ENCODE data around the gene ZCCHC7. TPM values are rescaled to one million over a fixed set of nuclear protein-coding genes. Genes with fewer than 3 reads are reported as not detected.
"Not testable (repeated sequence)": the region's sequence is repeated elsewhere in the genome, so short reads cannot be mapped to it uniquely, and the experiment has no call there.

Gene ZCCHC7
- polyA plus RNA-seq, 1 donor: 27.4 TPM

DNA sequence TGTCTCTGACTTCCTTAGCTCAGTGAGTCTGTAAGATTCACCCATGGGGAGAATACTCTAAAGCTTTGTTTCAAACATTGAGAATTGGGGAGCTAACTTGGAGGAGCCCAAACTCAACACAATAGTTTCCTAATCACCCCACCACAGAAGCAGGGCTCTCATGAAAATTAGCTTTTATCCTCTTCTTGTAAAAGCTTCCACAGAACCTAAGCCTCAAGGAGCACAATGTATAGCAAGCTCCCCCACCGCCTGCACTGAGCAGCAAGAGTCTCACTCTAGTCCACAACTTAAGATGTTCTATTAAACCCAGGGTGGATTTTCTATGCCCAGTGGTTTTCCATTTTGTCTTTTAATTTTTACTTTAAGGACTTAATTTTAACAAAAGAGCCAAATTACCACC, 253.2 kb downstream of the ZCCHC7 start:
- DNase-seq: no peak

DNA sequence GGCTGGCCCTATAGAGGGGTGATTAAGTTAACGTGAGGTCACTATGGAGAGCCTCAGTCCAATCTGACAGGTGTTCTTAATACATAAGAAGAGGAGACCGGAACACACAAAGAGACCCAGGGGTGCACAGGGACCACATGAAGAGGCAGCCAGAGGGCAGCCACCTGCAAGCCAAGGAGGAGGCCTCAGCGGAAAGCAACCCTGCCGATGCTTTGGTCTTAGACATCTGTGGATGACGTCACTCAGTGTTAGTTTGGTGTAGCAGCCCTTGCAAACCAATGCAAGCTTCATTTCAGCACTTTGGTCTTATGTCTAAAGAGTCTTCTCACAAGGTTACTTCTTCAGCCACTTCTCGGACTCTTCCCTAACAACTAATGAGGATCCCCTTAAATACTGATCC, 254.5 kb downstream of the ZCCHC7 start:
- no peak for DNase-seq

DNA sequence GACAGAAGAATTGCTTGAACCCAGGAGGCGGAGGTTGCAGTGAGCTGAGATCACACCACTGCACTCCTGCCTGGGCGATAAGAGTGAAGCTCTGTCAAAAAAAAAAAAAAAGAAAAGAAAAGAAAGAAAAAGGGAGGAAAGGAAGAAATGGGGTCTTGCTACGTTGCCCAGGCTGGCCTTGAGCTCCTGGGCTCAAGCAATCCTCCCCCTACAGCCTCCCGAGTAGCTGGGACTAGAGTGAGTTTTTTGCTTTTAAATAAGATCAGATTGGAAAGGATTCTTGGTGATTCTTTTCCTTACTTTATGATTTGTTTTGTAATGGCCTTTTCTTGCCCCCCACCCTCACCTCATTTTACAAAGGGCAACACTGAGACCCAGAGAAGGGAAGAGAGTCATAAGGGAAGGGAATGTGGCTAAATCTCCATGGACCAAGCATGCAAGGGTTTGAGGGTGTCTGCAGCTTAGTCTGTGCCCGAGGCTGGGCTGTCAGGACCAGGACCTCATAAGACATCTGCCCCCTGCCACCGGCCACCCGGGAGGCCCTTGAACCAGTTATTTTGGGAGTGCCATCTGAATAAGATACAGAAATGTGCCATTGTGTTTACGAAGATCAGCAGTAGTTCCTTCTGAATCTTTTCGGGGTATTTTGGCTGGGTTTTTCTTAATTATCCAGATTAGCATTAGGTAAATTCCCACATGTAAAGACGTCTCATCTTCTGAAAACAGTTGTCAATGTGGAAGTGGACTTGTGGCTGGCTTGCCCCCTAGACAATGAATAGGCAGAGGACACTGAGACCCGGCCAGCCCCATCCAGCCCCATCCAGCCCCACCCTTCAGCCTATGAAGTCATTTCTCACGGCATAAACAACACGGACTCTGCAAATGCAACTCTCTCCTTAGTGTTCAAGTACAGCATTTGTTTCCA, 257.6 kb downstream of the ZCCHC7 start:
- DNase-seq: no peak

DNA sequence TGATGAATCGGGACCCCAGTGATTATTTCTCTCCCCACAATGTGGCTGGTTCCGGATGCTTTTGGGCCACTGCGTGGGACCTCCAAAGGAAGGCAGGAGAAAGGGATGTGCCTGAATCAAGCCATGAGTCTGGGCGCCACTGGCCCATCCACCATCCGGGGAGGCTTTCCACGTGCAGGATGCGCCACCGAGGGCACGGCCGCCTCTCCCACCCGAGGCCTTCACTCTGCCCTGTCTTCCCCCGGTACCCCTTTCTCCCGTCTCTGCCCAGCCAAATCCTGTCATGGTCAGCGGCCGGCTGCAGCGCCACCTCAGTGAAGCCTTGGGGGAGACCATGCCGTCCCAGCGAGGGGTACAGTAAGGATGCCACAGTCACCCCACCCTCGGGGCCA, 258.2 kb downstream of the ZCCHC7 start:
- DNase-seq: no peak

DNA sequence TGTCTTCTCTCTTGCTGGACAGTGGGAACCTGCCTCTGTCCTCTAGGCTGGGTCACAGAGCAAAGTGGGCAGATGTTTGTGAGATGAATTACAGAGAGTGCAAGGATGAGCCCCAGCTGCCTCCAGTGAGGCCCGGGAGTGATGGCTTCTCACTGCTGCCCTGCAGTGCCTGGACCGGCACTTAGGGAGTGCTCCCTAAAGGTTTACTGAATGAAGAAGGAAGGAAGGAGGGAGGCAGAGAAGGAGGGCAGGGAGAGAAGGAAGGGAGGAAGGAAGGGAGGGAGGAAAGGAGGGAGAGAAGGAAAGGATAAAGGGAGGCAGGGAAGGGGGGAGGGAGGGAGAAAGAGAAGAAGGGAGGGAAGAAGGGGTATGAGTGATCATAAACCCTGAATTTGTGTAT, 259.5 kb downstream of the ZCCHC7 start:
- DNase-seq: no peak

DNA sequence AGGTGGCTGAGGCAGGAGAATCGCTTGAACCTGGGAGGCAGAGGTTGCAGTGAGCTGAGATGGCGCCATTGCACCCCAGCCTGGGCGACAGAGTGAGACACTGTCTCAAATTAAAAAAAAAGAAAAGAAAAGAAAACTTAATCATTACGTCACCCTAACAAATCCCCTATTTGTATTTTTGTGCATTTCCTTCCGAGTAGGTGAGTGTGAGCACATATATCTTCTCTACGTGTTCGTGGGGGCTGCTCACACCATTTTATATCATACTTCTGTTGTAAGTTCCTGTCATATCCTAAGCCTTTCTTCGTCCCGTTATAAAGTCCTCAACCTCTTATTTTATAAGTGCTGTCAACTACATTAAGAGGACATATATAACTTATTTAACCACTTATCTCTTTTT, 260.2 kb downstream of the ZCCHC7 start:
- no peak for DNase-seq

DNA sequence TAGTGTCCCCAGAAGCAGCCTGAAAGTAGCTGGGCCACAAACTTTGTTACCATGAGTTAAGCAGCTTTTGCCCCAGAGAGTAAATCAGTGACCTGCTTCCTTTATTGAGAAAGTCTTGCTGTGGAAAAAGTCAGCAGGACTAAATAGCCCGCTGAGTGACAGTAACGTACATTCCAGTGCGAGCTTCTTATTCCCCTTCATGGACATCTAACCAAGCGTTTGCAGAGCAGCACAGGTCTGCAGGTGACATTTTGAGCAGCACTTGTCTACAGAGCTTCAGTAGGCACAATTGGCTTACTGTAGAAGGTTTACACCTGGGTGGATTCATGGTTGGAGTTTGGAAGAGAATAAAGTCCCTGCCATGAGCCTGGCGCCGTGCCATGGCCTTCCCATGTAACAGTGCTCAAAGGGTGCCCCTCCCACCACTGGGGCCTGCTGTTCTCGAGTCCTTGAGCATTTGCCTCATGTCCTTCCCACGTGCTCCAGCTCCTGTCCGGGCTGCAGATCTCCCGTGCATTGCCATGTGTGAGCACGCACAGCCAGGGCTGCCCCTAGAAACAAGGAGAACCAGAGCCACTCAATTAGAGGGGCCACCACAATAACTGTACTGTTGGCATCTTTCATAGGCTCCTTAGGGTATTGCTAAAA, 260.8 kb downstream of the ZCCHC7 start:
- DNase-seq: no peak

DNA sequence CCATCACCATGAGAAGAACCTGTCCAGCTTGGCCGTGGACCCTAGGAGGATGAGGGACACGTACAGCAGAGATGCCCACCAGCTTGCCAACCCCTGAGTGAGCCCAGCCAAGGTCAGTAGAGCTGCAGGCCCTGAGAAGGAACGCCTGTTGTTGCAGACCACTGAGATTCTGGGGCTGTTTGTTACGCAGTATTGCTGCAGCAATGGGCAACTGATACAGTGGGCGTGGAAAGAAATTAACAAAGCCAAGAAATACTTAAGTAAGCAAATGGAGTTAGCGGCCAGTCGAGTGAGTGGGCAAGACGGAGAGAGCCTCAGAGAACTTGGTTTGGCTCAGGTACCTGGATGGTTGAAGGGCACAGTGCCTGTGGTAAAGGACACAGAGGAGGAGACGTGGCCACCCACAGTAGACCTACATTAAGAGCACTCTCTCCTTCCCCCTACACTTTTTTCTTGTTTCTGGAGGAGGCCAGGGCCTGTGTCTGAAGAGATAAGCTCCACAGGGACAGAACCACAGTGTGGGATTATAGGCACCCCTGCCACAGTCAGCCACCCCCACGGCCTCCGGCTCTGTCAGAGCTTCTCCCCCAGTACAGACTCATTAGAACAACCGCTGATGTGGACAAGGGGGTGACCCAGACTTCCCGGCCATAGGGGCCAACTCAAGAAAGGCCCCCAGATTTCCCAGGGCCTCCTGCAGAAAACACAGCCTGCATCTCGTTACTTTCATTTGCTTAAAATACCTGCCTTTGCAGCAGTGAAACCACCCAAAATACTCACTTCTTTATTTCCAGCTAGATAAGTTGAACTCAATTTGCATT, 262.0 kb downstream of the ZCCHC7 start:
- DNase-seq: no peak

DNA sequence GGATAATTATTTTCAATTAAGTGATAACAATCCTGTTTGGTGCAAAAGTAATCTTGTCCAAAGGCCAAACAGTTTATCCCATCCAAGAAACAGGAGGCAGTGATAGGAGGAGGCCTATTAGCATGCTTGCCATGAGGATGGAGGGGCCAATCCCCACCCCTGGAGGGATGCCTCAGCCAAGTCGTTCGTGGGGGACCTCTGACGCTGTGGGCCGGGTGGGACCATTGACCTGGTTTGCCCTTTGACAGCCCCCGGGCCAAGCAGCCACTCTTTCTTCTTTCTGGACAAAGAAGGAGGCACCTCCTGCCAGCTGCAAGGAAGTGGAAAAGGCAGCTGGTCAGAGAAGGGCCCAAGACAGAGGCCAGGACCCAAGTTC, 262.6 kb downstream of the ZCCHC7 start:
- DNase-seq: no peak

DNA sequence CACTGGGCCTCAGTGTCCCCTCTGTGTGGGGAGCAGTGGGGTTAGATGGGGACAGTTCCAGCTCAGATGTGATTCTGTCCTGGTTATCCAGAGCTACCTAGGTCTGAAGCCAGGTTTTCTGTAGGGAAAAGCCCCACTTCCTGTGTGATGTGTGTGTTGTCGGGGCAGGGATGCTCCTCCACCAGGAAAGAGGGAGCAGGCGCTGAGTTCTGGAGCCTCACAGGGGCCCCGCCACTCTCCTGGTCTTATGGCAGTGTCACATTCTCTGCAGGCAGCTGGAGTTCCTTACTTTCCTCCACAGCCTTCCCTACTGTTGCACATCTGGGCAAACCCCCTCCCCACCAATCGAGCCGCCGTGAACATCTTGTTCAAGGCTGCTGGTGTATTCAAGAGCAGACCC, 263.0 kb downstream of the ZCCHC7 start:
- no peak for DNase-seq

DNA sequence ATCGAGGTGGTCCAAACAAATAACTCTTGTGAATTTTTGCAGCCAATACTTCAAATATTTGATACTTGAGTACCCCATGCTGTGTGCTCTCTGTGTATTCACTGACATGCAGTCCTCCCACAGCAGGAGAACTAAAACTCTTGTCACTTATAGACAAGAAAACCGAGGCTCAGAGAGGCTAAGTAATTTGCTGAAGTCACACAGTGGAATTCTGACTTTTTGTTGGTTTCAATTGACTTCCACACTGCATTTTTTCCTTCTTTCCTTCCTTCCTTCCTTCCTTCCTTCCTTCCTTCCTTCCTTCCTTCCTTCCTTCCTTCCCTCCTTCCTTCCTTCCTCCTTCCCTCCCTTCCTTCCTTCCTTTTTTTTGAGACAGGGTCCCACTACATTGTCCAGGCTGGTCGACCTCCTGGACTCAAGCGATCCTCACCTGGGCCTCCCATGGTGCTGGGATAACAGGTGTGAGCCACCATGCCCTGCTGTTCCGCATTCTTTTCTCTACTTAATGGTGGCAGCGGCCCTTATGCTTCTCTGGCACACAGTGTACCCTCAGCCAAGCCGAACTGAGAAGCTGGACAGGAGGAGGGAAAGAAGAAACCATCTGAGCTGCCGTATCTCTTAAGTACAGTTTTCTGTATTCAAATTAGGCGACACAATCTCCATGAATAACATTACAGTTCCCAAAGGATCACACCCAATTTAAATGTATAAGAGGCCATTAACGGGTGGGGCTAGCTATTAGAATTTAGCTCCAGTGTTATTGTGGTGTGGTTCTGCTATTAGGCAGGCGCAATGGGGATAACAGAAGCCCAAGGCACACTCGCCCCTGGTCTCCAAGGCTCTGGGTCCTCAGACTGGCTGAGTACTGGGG, 263.7 kb downstream of the ZCCHC7 start:
- no peak for DNase-seq

DNA sequence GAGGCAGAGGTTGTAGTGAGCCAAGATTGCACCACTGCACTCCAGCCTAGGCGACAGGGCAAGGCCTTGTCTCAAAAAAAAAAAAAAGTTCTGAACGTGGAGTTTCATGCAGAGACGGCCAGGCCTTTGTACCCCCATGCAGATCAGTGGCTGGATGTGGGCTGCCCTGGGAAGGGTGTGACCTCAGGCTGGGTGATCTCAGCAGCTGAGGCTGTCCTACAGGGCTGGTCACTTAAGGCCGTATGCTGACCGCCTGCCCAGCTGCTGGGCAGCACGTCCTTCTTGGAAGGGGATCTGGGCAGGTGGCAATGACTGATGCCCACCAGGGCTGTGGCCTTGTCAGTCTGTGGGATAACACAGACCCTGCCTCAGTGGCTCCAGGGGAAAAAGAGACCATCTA, 264.9 kb downstream of the ZCCHC7 start:
- no peak for DNase-seq

DNA sequence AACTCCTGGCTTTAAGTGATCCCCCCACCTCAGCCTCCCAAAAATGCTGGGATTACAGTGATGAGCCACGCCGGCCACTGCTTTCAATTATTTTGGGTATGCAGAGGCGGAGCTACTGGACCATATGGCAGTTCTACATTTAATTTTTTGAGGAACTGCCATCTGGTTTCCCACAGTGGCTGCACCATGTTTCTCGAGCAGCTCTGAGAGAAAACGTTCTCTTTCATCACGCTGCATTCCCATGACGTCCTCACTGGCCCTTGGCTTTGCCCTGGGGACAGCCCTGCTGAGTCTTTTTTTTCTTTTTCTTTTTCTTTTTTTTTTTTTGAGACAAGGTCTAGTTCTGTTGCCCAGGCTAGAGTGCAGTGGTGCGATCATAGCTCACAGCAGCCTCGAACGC, 266.6 kb downstream of the ZCCHC7 start:
- DNase-seq: no peak

DNA sequence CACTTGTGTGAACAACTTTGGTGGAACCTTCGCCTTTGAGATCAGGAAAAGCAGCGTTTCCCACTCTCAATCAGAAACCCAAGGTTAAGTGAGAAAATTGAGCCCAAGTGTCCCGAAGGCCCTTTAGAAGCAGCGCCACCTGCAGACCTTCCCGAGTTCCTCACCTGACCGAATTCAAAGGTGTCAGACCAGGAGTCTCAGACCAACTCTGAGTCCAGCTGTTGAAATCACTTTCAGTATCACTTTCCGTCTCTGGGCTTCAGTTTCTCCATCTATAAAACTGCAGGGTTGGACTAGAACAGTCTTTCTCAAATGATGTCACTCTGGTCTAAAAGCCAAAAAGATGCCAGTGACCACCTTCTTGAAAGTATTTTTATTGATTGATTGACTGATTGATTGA, 270.4 kb downstream of the ZCCHC7 start:
- no peak for DNase-seq

DNA sequence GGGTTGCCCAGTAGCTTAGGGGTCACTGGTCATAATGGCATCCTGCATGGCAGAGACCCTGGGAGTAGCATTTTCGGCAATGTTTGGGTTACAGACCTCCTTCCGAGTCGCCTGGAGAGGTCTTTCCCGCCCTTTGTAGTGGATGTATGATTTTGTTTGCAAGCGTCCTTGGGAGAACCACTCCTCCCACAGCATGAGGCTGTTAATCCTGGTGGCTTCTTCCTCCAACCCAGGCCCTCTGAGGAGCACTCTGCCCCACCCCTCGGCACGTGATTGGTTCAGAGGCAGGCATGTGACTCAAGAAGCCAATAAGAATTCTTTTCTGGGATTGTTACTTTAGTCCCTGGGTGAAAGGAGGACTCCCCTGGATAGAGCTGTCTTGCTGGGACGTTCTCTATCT, 271.9 kb downstream of the ZCCHC7 start:
- DNase-seq: no peak

DNA sequence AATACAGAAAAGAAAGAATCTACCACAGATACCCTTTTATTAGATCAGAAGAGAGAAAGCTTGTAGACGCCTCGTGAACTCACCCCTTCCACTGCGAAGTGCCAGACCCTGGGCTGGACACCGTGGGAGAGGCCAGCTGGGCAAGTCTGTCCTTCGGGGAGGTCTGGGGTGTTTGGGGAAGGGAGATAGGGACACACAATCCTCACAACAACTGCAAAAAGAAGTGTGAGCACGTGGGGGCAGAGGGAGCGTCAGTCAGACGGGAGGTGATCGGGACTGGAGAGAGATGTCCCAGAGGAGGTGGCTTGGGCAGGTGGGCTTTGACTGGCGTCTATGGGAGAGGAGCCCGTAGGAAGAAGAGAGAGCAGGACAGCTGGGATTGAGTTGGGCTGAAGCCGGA, 274.9 kb downstream of the ZCCHC7 start:
- no peak for DNase-seq

DNA sequence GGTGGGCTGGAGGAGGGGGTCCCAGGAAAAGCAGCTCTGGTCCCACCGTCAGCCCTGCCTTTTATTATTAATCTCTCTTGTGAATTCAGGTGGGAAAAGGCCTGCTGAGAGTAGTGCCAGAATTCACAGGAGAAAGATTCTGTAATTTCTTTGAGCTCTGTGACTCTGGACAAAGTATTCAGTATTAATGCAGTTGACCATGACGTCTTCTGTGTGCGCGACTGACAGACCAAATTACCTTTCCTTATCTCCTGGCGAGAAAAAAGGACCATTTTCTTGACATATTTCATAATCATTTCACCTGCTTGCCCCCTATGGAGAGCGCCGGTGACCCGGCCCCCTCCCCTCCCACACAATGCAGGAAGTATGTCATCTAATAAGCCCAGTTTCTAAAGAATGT, 275.3 kb downstream of the ZCCHC7 start:
- no peak for DNase-seq

DNA sequence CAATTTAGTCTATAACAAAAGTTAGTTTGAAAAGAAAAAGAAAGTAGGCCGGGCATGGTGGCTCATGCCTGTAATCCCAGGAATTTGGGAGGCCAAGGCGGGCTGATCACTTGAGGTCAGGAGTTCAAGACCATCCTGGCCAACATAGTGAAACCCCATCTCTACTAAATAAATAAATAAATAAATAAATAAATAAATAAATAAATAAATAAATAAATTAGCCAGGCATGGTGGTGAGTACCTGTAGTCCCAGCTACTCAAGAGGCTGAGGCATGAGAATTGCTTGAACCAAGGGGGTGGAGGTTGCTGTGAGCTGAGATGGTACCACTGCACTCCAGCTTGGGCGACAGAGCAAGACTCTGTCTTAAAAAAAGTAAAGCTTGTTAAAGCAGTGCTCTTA, 277.6 kb downstream of the ZCCHC7 start:
- not testable (repeated sequence) for DNase-seq

DNA sequence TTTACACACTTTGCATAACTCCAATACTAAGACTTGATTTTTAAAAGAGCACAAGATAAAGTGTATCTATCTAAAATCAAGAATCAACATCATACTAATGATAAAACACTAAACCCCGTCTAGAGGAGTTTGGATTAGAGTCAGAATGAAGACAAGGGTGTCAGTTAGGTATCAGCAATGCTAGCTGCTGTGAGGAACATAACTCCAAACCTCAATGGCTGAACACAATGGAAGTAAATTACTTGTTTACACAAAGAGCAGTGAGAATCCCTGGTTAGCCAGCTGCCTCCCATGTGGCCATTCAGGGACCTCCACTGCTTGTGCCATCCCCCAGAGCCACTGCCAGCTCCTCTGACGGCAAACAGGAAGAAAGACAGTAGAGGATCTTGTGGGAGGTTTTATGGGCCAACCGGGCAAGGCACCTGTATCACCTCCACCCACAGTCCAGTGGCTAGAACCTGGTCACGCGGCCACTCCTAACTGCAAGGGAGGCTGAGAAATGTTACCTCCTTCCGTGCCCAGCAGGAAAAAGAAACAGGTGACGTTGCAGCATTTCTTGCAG, 278.2 kb downstream of the ZCCHC7 start:
- no peak for DNase-seq

DNA sequence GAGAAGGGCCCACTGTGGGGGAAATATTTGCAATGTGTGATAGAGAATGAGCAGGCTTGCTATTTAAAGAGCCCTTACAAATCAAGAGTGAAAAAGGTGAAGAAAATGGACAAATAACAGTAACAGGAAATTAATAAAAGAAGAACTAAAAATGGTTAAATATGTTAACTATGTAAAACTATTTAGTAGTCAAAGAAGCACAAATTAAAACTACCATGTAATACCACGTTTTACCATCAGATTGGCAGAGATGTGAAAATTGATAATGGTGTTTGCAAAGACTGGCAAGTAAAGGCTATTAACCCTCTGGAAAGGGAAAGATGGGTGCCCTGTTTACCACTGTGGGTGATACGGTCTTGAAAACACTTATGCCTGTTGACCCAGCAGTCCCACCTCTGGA, 279.0 kb downstream of the ZCCHC7 start:
- no peak for DNase-seq

DNA sequence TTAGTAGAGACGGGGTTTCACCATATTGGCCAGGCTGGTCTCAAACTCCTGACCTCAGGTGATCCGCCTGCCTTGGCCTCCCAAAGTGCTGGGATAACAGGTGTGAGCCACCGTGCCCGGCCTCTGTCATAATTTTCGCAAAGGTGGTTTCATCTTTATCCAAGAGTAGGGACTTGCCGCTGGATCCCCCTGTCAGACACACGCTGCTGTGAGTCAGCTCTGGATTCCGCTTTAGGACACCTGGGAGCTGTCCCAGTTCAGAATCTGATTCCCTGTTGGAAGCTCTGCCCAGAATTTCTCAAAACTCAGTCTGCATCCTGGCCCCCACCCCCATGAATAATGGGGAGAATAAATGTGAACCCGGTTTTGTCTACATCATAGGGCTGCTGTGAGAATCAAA, 284.2 kb downstream of the ZCCHC7 start:
- DNase-seq: no peak

DNA sequence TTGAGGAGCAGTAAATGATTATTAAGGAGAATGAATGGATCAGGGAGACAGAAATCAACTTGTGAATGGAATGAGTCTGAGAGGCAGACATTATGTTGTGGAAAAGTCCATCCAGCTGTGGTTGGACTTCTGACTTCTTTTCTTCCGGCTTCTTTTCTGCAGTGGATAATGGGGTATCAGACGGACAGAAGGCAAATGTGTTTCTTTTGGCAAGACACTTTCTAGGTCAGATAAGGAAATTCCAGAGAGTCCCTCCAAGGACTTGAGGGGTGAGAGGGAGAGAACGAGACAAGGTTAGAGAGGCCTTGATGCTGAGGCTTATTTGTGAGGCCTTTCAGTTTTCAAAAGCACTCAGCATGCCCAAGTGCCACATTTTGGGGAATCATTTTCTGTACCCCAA, 285.0 kb downstream of the ZCCHC7 start:
- no peak for DNase-seq

All from left kidney (tissue), 2 donors.